Melanocyte of skin (primary cell): ENCODE results near the gene SOST. TPM values are rescaled to one million over a fixed set of nuclear protein-coding genes. Genes with fewer than 3 reads are reported as not detected.

Source experiments
- total RNA-seq, 2 donors: library from RNA; depleted of rRNA; stranded (reverse); fragments of >200 nt; gene quantifications; 2 replicates each; pipeline ENCODE4 v1.2.3, GENCODE V29; 2012

The SOST gene
- total RNA-seq = under 1 TPM in 1 of 2 donors, not detected in 1; under 0.01 TPM

GRCh38 chr17:43758497-43759174 is at the start of gene SOST:
Gene SOST, minus strand, starts transcription at chr17:43758791. Its CDS starts 50 bp downstream, at chr17:43758741.

GRCh38 chr17:43780135-43780534 is 21.5 kb upstream of the SOST start, which contains the start of gene CFAP97D1:
Gene CFAP97D1, plus strand, starts transcription at chr17:43780435. Its CDS starts 28 bp downstream, at chr17:43780463.

DNA sequence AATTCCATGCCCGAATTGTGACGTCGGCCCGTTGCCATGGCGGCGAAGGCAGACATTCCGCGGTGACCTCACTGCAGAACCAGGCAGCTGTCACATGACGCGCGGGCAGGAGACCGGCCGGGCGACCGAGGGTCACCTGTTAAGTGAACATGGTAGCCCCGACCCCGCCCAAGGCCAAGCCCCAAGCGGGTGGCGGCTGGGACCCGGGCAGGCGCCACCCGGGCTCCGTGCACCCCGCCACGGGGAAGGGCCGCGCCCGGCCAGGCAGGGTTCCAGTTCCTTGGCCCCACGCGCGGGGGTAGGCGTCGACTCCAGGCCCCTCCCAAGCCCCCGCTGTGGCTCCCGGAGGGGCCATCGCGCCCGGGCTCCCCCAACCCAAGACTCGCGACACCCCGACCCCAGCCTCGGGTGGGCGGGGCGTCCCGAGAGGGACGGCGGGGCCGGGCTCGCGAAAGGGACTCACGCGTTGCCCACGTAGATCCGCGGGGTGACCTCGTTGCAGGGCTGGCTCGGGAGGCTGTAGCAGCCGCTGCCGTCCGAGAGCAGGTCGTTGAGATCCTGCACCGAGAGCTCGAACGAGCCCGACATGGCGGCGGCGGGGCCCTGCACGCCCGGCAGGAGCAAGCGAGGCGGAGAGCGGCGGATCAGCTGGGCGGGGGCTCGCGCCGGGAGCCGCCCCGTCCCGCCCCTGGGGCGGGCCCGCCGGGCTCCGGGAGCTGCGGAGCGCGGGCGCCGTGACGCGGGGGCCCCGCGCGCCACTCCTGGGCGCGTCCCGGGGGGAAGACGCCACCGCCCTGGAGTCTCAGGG is 19.9 kb upstream of the SOST start, which contains the start of gene DUSP3:
TSS of gene DUSP3 (minus strand) at position 641 of the 808 bp plus-strand sequence. CDS start at position 588, 53 bp downstream.

Other genes starting within 250 kb of the SOST start
- 10 to 100 TPM in 1 of 2 donors, 1 to 10 TPM in 1; 4.1 to 28.6 TPM for gene ETV4, start 212.5 kb downstream of the SOST start, total RNA-seq
- not detected for gene MEOX1, start 96.9 kb downstream of the SOST start, total RNA-seq
- 100 to 1,000 TPM; 116 to 169 TPM for gene DUSP3, start 20.2 kb upstream of the SOST start, total RNA-seq
- under 1 TPM; under 0.01 to 0.34 TPM for gene CFAP97D1, start 21.6 kb upstream of the SOST start, total RNA-seq
- 1 to 10 TPM; 4.7 to 5.9 TPM for gene MPP3, start 74.4 kb upstream of the SOST start, total RNA-seq
- gene CD300LG, start 88.4 kb upstream of the SOST start, total RNA-seq = not detected
- gene MPP2, start 148.7 kb upstream of the SOST start, total RNA-seq = 1 to 10 TPM in 1 of 2 donors, under 1 TPM in 1; 0.34 to 1.7 TPM
- not detected for gene PPY, start 183.7 kb upstream of the SOST start, total RNA-seq
- gene PYY, start 195.1 kb upstream of the SOST start, total RNA-seq = not detected
- gene NAGS, start 245.8 kb upstream of the SOST start, total RNA-seq = 1 to 10 TPM in 1 of 2 donors, under 1 TPM in 1; 0.34 to 1.3 TPM